ENCODE data around the gene USP14.

Gene USP14

DNA sequence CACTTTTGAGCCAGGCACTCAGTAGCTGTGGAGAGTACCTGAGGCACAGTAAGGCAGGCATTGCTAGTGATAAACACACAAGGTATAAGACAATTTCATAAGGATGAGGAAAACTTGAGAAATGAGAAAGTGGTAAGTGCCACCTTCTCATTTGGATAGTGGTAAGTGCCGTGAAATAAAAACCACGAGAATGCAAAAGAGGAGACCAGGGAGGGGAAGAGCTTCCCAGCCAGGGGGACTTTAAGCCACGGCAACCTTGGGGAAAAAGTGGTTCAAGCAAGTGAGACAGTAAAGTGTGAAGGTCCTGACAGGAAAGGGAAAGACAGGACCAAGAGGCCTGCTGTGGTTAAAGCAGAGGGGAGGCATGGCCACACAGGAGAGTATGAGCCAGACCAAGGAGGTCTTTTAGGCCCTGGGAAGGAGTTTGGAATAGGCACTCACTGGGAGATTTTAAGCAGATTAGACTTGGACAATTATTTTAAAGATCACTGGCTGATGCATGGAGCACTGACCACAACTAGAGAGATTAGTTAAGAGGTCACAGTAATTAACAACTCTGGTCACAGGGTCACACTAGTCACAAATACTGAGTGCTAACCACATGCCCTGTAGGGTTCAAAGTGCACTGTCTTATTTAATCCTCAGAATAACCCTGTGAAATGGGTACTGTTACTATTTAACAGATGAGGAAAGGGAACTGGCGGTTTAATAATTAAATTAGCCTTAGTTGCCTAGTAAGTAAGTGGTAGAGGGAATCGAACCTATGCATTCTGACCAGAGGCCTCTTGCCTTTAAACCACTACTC, 59.4 kb downstream of the USP14 start:
- POLR2A ChIA-PET, result no interaction called here
- H3K36me3 ChIP-seq (ENCODE audit: control insufficient read depth in 2 of 2, insufficient read depth in 1 of 2, low read length in 2 of 2), result peaks cover 47 to 65% of the 10 kb centered on the region in 2 experiments
- no peak overlapping the region for H3K27ac ChIP-seq (ENCODE audit: extremely low read depth, low read depth, low read length)
- H3K4me3 ChIP-seq (ENCODE audit: low read depth, low read length), result no peak overlapping the region
- H3K4me1 ChIP-seq (ENCODE audit: control insufficient read depth, insufficient read depth, low read length), result no peaks in the 10 kb centered on the region
- CTCF ChIA-PET, result no interaction called here
- TF ChIP-seq ZNF777 (tag by site-specific recombination; IDR thresholded peaks at IDR 0.05; ENCODE audit: borderline replicate concordance), result no peak
- no peak for TF ChIP-seq ZNF112 (tag by site-specific recombination; IDR thresholded peaks at IDR 0.05)
- no peak for TF ChIP-seq ZNF114 (tag by site-specific recombination; IDR thresholded peaks at IDR 0.05)
- no peak for TF ChIP-seq ZBTB21 (tag by site-specific recombination; IDR thresholded peaks at IDR 0.05)
- TF ChIP-seq ZNF664 (tag by site-specific recombination; IDR thresholded peaks at IDR 0.05), result 0 out of 2 replicates have a peak, but pooled peaks have one; percentile 8
- TF ChIP-seq ZNF169 (tag by site-specific recombination; IDR thresholded peaks at IDR 0.05), result no peak
- 0 out of 2 replicates have a peak, but pooled peaks have one; percentile 51 for TF ChIP-seq PRDM1 (tag by site-specific recombination; IDR thresholded peaks at IDR 0.05)
- TF ChIP-seq ZNF248 (tag by site-specific recombination; IDR thresholded peaks at IDR 0.05), result no peak
- no peak for TF ChIP-seq ZNF530 (tag by site-specific recombination; IDR thresholded peaks at IDR 0.05; ENCODE audit: low read depth)
- no peak for TF ChIP-seq ZFP69B (tag by site-specific recombination; IDR thresholded peaks at IDR 0.05)
- no peak for TF ChIP-seq ZNF19 (tag by site-specific recombination; IDR thresholded peaks at IDR 0.05; ENCODE audit: low read depth)
- TF ChIP-seq GLIS1 (tag by site-specific recombination; IDR thresholded peaks at IDR 0.05), result peak; percentile 45; the same call in 1 of the 2 replicates
- no peak for TF ChIP-seq HIC1 (tag by site-specific recombination; IDR thresholded peaks at IDR 0.05)
- H3K9me3 ChIP-seq (ENCODE audit: control insufficient read depth, insufficient read depth, low read depth, low read length), result no peaks in the 10 kb centered on the region

- Histone ChIP-seq H3K4me3 (ENCODE audit: low read depth, low read length) (no peak overlapping the region), H3K27ac (ENCODE audit: extremely low read depth, low read depth, low read length) (no peak overlapping the region), H3K4me1 (ENCODE audit: control insufficient read depth, insufficient read depth, low read length) (no peaks in the 10 kb centered on the region), H3K36me3 (ENCODE audit: control insufficient read depth in 2 of 2, insufficient read depth in 1 of 2, low read length in 2 of 2) (peaks cover 50 to 62% of the 10 kb centered on the region in 2 experiments), H3K9me3 (ENCODE audit: control insufficient read depth, insufficient read depth, low read depth, low read length) (no peaks in the 10 kb centered on the region)
- TF ChIP-seq, protein P1, sequence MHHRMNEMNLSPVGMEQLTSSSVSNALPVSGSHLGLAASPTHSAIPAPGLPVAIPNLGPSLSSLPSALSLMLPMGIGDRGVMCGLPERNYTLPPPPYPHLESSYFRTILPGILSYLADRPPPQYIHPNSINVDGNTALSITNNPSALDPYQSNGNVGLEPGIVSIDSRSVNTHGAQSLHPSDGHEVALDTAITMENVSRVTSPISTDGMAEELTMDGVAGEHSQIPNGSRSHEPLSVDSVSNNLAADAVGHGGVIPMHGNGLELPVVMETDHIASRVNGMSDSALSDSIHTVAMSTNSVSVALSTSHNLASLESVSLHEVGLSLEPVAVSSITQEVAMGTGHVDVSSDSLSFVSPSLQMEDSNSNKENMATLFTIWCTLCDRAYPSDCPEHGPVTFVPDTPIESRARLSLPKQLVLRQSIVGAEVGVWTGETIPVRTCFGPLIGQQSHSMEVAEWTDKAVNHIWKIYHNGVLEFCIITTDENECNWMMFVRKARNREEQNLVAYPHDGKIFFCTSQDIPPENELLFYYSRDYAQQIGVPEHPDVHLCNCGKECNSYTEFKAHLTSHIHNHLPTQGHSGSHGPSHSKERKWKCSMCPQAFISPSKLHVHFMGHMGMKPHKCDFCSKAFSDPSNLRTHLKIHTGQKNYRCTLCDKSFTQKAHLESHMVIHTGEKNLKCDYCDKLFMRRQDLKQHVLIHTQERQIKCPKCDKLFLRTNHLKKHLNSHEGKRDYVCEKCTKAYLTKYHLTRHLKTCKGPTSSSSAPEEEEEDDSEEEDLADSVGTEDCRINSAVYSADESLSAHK (tag by site-specific recombination; IDR thresholded peaks at IDR 0.05), result no peak
- peak; percentile 91 for TF ChIP-seq PRDM1 (tag by site-specific recombination; IDR thresholded peaks at IDR 0.05)
- no peak for TF ChIP-seq ZNF138 (tag by site-specific recombination; IDR thresholded peaks at IDR 0.05; ENCODE audit: borderline replicate concordance)
- ChIA-PET CTCF (interaction anchor here (0.5 to 0.6 kb wide), 3 partner anchors 23 to 123 kb away, joined by 3 to 4 read pairs (median 3); no protein-coding TSS in a partner anchor), POLR2A (no interaction called here)
Measured at GRCh38 chr18:220708-221107, 62.4 kb downstream of the USP14 start.

DNA sequence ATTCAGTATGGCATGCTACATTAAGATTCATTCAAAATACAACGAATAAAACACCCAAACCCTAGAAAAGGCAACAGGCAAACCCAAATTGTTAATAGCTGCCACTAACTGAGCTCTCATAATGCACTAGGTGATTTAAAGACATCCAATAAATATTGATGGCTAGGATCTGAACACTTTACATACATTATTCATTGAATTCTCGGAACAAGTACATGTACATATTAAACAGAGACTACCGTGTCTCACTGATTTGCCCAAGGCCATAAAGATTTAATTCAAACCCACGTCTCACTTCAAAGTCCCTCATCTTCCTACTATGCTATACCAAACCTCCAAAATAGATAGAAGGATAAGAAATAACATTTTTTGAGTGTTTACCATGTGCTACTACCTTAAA, 67.4 kb downstream of the USP14 start:
- Histone ChIP-seq H3K4me3 (ENCODE audit: low read depth, low read length) (no peak overlapping the region), H3K27ac (ENCODE audit: extremely low read depth, low read depth, low read length) (no peak overlapping the region), H3K36me3 (ENCODE audit: control insufficient read depth in 2 of 2, insufficient read depth in 1 of 2, low read length in 2 of 2) (peaks cover 35 to 44% of the 10 kb centered on the region in 2 experiments), H3K4me1 (ENCODE audit: control insufficient read depth, insufficient read depth, low read length) (no peaks in the 10 kb centered on the region), H3K9me3 (ENCODE audit: control insufficient read depth, insufficient read depth, low read depth, low read length) (no peaks in the 10 kb centered on the region)
- ChIA-PET CTCF (interaction anchor here (0.9 to 1.6 kb wide), 2 partner anchors 13 to 17 kb away, joined by 3 to 4 read pairs; no protein-coding TSS in a partner anchor), POLR2A (interaction anchor here (0.6 kb wide), 1 partner anchor 371 kb away, joined by 3 read pairs; the partner anchor contains the start of gene CLUL1)
- TF ChIP-seq ZNF19 (tag by site-specific recombination; IDR thresholded peaks at IDR 0.05; ENCODE audit: low read depth), result no peak
- TF ChIP-seq ZNF175 (tag by site-specific recombination; IDR thresholded peaks at IDR 0.05), result no peak
- no peak for TF ChIP-seq YY2 (tag by site-specific recombination; IDR thresholded peaks at IDR 0.05)
- no peak for TF ChIP-seq ZNF248 (tag by site-specific recombination; IDR thresholded peaks at IDR 0.05)
- TF ChIP-seq ZNF146 (tag by site-specific recombination; IDR thresholded peaks at IDR 0.05), result no peak
- TF ChIP-seq ZNF768 (tag by site-specific recombination; IDR thresholded peaks at IDR 0.05), result no peak
- TF ChIP-seq ZSCAN18 (tag by site-specific recombination; IDR thresholded peaks at IDR 0.05), result no peak
- TF ChIP-seq, protein P2, sequence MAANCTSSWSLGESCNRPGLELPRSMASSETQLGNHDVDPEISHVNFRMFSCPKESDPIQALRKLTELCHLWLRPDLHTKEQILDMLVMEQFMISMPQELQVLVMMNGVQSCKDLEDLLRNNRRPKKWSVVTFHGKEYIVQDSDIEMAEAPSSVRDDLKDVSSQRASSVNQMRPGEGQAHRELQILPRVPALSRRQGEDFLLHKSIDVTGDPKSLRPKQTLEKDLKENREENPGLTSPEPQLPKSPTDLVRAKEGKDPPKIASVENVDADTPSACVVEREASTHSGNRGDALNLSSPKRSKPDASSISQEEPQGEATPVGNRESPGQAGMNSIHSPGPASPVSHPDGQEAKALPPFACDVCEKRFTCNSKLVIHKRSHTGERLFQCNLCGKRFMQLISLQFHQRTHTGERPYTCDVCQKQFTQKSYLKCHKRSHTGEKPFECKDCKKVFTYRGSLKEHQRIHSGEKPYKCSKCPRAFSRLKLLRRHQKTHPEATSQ (tag by site-specific recombination; IDR thresholded peaks at IDR 0.05), result no peak
- TF ChIP-seq ZNF292 (tag by site-specific recombination; IDR thresholded peaks at IDR 0.05; ENCODE audit: borderline replicate concordance, low read depth), result no peak
- TF ChIP-seq ZNF16 (tag by site-specific recombination; IDR thresholded peaks at IDR 0.05; ENCODE audit: low read depth), result no peak

Measured in HEK293 (cell line).